Activated T-helper 9 cell treated with anti-CD3 and anti-CD28 coated beads, Interleukin-2, amount 50 U/mL, for 16 hours (primary cell): ENCODE data around the gene ZCCHC12.

Experiments
- DNase-seq: peaks from one replicate; pipeline ENCODE4 v3.0.0-alpha.2; 2020; ENCODE audit warnings: low read depth

ZCCHC12 gene

GRCh38 chrX:118867251-118867650, 43.6 kb downstream of the ZCCHC12 start:
- no peak for DNase-seq

GRCh38 chrX:118872102-118872566, 48.5 kb downstream of the ZCCHC12 start:
- no peak for DNase-seq
